COLO829 (cell line): ENCODE measurements around the gene DVL1.
"Not testable (repeated sequence)": the region's sequence is repeated elsewhere in the genome, so short reads cannot be mapped to it uniquely, and the experiment has no call there.

Experiments used
- DNase-seq: peaks from one replicate; pipeline ENCODE4 v3.0.0; 2012; ENCODE audit warnings: low spot score

DVL1 gene

GRCh38 chr1:1324524-1325287 lies 24.5 kb downstream of the DVL1 start, which contains the start of the genes CPTP and INTS11:
Gene CPTP, plus strand, starts transcription at chr1:1324802. Its CDS starts 2,109 bp downstream, at chr1:1326911.
Gene INTS11, minus strand, starts transcription at chr1:1324660. Its CDS starts 52 bp downstream, at chr1:1324608.
- peak; percentile 90 for DNase-seq

- DNase-seq, result no peak
Observed at GRCh38 chr1:1324084-1324523, 25.1 kb downstream of the DVL1 start.

GRCh38 chr1:1322952-1323351 lies 26.3 kb downstream of the DVL1 start:
- no peak for DNase-seq

DNA sequence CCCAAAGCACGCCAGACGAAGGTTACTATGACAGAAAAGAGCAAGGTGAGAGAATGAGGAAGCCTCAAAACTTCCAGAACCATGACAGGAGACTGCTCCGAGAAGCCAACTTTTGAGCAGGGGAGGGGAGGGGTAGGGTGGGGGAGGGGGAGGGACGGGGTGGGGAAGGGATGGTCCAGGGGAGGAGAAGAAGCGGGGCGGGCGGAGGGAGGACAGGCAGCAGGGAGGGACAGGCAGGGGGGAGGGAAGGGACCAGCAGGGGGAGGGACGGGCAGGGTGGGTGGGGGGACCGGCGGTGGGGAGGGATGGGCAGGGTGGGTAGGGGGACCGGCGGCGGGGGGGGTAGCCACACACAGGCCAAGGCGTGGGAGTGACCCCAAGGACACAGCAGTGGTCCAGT lies 26.8 kb downstream of the DVL1 start:
- DNase-seq, result no peak

GRCh38 chr1:1321477-1321876 lies 27.7 kb downstream of the DVL1 start:
- no peak for DNase-seq

GRCh38 chr1:1320666-1321448 lies 28.4 kb downstream of the DVL1 start:
- DNase-seq, result no peak

- no peak for DNase-seq
Observed at GRCh38 chr1:1319646-1319941, 29.6 kb downstream of the DVL1 start.

DNA sequence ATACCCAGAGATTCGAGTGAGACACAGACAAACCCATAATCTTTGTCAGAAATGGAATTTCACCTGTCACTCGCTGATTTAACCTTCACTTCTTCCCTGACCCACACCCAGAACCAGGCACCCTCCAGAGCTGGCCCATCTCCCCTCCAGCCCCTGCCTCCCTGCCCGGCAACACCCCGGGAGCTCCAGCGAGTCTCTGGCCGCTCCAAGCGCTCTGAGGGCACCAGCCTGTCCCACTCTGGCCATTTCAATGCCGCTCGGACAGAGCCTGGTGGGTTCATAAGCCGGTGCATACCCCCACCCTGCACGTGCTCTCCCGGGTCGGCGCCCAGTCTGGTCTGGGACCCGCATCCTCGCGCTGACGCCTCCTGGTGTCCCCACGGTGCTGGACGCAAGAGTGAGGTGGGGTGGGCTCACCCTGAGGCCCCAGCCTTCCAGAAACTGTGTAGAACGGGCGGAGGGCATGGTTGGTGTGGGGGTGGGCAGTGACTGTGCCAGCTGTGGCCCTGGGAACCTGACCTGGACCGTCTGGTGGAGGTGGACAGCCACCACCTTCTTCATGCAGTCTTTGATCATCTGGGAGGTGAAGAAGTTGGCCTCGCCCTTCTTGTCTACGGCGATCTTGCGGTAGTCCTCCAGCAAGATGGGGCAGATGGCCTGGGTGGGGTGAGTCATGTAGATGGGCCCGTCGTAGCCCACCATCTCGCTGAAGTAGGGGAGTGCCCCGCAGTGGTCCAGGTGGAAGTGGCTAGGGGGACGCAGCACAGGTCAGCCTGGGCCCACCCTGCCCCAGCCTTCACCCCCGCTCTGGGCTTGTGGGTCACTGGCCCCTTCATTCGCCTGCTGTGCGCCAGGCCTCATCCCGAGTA lies 30.2 kb downstream of the DVL1 start:
- no peak for DNase-seq

DNA sequence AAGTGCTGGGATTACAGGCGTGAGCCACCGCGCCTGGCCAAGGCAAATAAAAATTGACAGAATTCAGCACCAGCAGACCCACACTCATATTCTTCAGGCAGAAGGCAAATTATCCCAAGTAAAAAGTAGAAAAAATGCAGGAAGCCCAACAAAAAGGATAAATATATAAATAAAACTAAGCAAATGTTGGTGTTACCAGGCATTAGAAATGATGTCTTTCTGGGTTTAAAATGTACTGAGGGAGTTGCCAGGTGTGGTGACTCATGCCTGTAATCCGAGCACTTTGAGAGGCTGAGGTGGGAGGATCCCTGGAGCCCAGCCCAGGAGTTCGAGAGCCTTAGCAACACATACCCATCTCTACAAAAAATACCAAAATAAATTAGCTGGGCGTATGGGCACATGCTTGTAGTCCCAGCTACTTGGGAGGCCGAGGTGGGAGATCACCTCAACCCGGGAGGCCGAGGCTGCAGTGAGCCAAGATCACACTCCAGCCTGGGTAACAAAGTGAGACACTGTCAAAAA lies 31.0 kb downstream of the DVL1 start:
- DNase-seq, result no peak

DNA sequence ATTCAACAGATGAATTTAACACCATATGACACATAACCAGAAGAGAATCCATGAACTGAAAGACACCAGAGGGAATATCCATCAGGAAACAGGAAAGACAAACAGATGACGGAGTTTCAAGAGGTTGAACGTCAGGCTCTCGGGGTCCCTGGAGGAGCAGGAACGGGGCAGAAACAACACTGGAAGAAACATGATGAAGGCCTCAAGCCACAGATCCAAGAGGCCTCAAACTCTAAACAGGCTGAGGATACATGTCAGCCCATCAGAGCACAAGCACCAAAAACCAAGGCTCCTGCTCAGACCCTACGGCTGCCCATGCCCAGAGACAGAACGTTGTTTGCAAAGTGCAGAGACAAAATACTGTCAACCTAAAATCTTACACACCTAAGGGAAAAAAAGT lies 31.8 kb downstream of the DVL1 start:
- no peak for DNase-seq

DNA sequence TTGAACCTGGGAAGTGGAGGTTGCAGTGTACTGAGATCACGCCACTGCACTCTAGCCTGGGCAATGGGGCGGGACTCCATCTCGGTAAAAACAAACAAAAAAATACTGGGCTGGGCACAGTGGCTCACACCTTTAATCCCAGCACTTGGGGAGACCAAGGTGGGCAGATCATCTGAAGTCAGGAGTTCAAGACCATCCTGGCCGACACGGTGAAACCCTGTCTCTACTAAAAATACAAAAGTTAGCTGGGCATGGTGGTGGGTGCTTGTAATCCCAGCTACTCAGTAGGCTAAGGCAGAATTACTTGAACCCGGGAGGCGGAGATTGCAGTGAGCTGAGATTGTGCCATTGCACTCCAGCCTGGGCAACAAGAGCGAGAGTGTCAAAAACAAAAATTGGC lies 33.0 kb downstream of the DVL1 start:
- DNase-seq, result not testable (repeated sequence)

DNA sequence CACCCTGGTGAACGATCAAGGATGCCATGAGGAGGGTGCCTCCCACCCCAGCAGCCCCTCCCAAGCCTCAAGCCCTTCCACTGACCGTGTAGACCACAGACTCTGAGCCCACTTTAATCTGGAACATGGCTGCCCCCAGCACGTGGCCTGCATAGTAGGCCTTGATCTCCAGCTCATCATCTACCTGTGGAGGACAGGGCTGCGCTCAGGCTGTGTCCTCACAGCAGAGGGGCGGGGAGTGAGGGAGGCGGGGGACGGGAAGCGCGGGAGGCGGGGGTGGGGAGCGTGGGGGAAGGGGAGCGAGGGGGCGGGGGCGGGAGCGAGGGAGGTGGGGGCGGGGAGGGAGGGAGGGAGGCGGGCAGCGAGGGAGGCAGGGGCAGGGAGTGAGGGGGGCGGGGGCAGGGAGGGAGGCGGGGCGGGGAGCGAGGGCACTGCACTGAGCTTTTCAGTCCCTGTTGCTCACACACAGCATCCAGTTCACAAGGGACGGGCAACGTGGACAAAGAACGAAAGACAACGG lies 33.7 kb downstream of the DVL1 start:
- no peak for DNase-seq

DNA sequence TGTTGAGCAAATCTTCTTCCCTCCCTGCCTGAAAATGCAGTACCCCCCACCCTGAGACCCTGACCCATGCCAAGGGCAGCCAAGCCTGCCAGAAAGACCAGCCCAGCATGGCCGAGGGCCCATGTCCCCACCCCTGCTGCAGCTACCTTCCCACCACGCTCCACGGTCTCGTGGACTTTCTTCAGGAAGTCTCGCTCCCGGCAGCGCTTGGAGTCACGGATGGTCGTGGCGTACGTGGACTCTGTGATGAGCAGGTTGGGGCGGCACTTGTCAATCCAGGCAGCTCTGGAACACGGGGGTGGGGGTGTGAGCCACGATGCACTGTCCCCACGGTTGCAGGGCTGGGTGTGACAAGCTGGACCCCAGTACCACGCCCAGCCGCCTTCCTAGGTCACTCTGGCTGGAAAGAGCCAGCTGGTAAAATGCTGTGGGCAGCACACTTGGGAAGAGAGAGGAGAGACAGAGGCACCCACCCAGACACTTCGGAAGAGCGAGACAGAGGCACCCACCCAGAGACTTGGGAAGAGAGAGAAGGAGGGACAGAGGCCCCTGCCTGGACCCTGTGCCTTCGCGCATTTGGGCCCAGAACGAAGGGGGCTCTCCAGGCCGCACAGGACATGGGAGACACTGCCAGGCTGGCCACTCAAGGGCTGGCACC lies 34.4 kb downstream of the DVL1 start:
- no peak for DNase-seq

GRCh38 chr1:1314237-1314586 lies 35.0 kb downstream of the DVL1 start:
- DNase-seq, result no peak

DNA sequence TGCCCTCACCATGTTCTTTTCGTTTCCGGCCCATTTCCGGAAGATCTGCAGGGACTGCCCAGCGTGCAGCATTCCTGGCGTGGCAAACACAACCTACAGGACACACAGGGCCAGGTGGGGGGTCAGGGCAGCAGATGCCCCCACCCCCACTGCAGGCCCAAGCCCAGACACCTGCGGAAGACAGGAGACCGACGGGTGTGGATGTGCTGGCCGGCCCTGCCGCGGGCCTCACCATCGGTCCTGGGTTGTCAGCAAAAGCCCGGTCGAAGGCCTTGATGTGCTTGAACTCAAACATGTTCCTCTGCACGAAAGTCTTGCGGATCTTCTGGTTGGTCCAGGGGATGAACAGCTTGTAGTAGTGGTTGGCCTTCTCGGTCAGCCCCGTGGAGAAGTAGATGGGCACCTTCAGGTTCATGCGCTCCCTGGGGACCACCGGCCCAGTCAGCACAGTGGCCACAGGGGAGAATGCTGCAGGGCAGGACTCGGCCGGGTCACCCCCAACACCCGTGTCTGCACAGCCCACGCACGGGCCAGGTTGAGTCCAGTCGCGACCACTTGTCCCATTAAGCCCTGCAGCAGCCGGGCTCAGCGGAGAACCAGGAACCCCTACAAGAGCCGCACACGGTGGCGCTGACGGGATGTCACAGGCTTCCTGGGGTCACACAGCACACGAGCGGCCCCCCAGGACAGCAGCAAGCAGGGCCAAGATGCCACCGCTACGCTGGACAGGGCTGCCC lies 35.5 kb downstream of the DVL1 start:
- DNase-seq, result no peak

DNA sequence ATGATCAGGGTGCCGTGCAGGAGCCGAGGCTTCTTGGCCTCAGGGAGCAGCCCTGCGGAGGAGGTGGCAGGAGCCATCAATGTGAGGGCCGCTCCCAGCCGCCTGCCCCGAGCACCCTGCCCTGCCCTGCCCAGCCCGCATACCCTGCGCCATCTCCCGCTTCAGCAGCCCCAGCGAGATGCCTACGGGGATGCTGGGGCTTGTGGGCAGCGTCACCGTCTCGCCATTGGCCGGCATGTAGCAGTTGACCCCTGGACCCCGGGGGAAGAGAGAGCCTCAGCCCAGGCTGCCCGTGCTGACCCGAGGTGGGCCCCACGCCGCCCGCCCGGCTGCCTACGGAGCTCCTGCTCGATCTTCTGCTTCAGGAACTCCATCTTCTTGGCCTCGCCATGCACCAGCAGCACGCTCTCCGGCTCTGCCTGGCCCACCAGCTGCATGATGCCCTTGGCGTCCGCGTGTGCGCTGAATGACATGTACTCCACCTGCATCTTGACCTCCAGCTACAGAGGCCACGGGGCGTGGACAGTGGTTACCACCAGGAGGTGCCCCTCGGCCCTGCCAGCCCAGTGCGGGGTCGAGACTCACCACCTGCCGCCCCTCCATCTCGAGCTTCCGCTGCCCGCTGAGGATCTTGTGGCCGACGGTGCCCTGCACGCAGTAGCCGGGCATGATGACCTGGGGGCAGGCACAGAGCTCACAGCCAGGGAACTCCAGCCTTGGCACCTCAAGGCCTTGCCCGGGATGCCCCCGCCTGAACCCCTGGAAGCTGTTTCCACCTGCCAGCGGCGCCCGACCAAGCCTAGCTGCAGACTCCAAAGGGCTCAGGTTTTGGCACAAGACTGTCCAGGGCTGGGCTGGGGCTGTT lies 36.5 kb downstream of the DVL1 start:
- no peak for DNase-seq

DNA sequence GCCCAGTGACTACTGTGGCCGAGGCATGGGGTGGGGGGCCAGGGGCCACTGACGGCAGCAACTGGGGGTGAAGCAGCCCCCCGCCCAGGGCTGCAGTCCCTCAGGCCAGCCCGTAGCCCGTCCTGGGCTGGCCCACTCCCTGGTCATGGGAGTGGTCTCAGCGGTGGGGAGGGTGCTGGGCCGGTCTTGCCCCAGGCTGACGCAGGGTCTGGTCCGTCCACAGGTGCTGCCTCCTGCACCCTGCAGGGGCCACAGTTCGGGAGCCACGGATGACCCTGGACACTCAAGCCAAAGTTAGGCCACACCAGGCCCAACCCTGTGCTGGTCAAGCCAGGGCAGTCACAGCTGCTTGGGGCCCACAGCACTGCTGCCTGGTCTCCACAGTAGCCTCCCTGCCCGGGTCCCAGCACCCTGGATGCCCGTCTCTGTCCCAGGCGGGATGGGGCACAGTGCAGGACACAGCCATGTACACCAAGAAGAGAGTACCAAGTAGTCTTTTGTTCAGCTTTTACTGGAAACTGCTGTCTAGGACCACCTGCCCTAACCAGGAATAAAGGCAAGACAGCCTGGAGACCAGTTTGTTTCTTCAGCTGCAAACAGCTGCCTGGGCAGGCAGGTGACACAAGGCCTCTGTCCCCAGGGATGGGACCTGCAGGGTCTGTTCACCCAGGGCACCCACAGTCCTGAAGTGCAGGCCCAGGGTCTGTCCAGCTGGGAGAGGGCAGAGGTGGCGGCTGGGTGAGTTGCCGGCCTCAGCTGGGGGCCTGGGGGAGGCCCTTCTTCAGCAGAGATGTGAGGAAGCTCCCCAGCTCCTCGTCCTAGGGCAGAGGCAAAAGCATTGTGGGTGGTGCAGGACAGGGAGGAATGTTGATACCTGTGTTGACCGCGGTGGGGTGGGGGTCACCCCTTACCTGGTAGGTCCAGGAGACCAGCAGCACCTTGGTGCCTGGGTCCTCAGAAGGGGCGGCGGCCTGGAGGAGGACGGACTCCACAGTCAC lies 37.8 kb downstream of the DVL1 start:
- no peak for DNase-seq

- no peak for DNase-seq
Observed at GRCh38 chr1:1310476-1311053, 38.7 kb downstream of the DVL1 start.

DNA sequence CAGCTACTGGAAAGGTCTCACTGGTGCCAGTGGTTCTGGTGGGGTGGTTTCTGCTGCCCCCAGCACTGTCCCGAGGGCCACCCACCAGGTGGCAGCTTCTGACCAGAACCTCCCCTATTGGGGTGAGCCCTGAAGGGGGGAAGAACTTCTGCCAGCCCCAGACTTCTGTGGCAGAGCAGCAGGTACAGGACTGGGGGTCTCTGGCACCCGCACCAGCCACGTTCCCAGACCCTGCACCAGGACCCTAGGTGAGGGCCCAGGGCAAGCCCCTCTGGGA lies 39.2 kb downstream of the DVL1 start:
- DNase-seq, result no peak
